Measurements from ENCODE around the gene ELK3. TPM values are rescaled to one million over a fixed set of nuclear protein-coding genes. Genes with fewer than 3 reads are reported as not detected.

ELK3 gene
- total RNA-seq, 2 donors from 2014 or later = 4.9 to 8.0 TPM

DNA sequence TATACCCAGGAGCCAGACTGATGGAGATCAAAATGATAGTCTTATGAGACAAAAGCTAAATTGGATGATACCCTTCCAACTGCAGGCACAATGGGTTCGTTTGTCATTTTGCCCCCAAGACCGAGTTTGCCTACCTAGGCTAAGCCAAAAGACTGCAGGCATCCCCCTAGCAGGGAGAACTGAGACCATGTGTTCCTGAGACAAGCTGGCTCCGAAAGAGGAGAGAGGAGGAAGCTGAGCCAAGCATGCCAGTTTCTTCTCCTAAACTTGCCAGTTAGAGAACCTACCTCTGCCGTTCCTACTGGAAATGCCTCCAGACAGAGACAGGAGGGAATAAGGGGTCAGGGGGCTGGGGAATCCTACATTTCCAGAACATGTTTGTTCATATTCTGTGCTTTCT, 8.3 kb upstream of the ELK3 start:
- TF ChIP-seq, protein P1, sequence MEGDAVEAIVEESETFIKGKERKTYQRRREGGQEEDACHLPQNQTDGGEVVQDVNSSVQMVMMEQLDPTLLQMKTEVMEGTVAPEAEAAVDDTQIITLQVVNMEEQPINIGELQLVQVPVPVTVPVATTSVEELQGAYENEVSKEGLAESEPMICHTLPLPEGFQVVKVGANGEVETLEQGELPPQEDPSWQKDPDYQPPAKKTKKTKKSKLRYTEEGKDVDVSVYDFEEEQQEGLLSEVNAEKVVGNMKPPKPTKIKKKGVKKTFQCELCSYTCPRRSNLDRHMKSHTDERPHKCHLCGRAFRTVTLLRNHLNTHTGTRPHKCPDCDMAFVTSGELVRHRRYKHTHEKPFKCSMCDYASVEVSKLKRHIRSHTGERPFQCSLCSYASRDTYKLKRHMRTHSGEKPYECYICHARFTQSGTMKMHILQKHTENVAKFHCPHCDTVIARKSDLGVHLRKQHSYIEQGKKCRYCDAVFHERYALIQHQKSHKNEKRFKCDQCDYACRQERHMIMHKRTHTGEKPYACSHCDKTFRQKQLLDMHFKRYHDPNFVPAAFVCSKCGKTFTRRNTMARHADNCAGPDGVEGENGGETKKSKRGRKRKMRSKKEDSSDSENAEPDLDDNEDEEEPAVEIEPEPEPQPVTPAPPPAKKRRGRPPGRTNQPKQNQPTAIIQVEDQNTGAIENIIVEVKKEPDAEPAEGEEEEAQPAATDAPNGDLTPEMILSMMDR (IDR thresholded peaks at IDR 0.05) = no peak
- TF ChIP-seq POLR2A (IDR thresholded peaks at IDR 0.05) = no peak
- Histone ChIP-seq H3K27me3 (no peaks in the 10 kb centered on the region), H3K4me3 (no peak overlapping the region), H3K4me1 (no peaks in the 10 kb centered on the region), H3K36me3 (replicated peaks in 1 of 2; ENCODE audit: insufficient read depth in 1 of 2, low read depth in 2 of 2) (no peaks in the 10 kb centered on the region), H3K27ac (no peak overlapping the region), H3K9me3 (no peaks in the 10 kb centered on the region)
- intact Hi-C loops (cut with DNase I) = no loop called here
- DNase-seq (no peak), ATAC-seq (no peak)
- 54 to 67% methylated on average over 4 of the region's 4 CpGs for WGBS, 2 donors

- H3K27ac ChIP-seq = no peak overlapping the region
- H3K9me3 ChIP-seq = no peaks in the 10 kb centered on the region
- intact Hi-C loops (cut with DNase I) = no loop called here
- H3K27me3 ChIP-seq = no peaks in the 10 kb centered on the region
- H3K36me3 ChIP-seq (replicated peaks in 1 of 2; ENCODE audit: insufficient read depth in 1 of 2, low read depth in 2 of 2) = no peaks in the 10 kb centered on the region
- ATAC-seq (no peak), DNase-seq (no peak)
- WGBS, 2 donors = 48 to 52% methylated on average over 10 of the region's 10 CpGs
- TF ChIP-seq, protein P1 (IDR thresholded peaks at IDR 0.05) = no peak
- H3K4me3 ChIP-seq = no peak overlapping the region
- no peaks in the 10 kb centered on the region for H3K4me1 ChIP-seq
These were observed 7.4 kb upstream of the ELK3 start for GRCh38 chr12:96186607-96187301.

- Histone ChIP-seq H3K9me3 (no peaks in the 10 kb centered on the region), H3K27me3 (no peaks in the 10 kb centered on the region), H3K4me1 (no peaks in the 10 kb centered on the region), H3K36me3 (replicated peaks in 1 of 2; ENCODE audit: insufficient read depth in 1 of 2, low read depth in 2 of 2) (no peaks in the 10 kb centered on the region), H3K27ac (no peak overlapping the region), H3K4me3 (no peak overlapping the region)
- intact Hi-C loops (cut with DNase I) = no loop called here
- no peak for ATAC-seq
- no peak for TF ChIP-seq POLR2A (IDR thresholded peaks at IDR 0.05)
- TF ChIP-seq, protein P1 (IDR thresholded peaks at IDR 0.05) = no peak
- no peak for DNase-seq
- 91 to 97% methylated on average over 2 of the region's 2 CpGs for WGBS, 2 donors
These were observed 6.2 kb upstream of the ELK3 start for GRCh38 chr12:96187956-96188355.

DNA sequence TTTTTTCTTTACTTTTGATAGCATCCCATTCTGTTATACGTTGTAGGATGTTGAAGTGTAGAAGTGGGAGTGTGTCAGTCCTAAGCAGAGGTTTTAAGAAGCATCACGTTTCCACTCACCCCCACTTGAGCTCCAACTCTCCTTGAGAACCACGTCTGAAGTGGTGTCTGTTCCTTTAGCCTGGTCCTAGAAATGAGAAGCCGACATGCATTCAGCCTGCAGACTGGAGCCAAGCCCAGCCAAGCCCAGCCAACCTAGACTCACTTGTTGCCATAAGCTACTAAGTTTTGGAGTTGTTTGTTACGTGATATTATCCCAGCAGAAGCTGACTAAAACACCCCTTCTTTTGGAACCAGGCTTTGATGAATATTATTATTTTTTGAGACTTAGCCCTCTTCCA, 4.4 kb upstream of the ELK3 start:
- no peaks in the 10 kb centered on the region for H3K36me3 ChIP-seq (replicated peaks in 1 of 2; ENCODE audit: insufficient read depth in 1 of 2, low read depth in 2 of 2)
- DNase-seq (no peak), ATAC-seq (no peak)
- no peaks in the 10 kb centered on the region for H3K9me3 ChIP-seq
- TF ChIP-seq, protein P1 (IDR thresholded peaks at IDR 0.05) = no peak
- TF ChIP-seq POLR2A (IDR thresholded peaks at IDR 0.05) = no peak
- intact Hi-C loops (cut with DNase I) = no loop called here
- peaks cover 6% of the 10 kb centered on the region for H3K4me1 ChIP-seq
- H3K27me3 ChIP-seq = no peaks in the 10 kb centered on the region
- H3K27ac ChIP-seq = no peak overlapping the region
- whole genome bisulfite sequencing, 2 donors = 77 to 86% methylated on average over 5 of the region's 5 CpGs
- no peak overlapping the region for H3K4me3 ChIP-seq

Measured in body of pancreas (tissue), 4 donors.